ENCODE data around the gene CBFB. TPM values are rescaled to one million over a fixed set of nuclear protein-coding genes. Genes with fewer than 3 reads are reported as not detected.

CBFB gene
- total and polyA plus RNA-seq, 9 of the 15 experiments (the other 6 are each of a cell fraction or from before 2014, with no cell fraction given), result 22.0 to 112 (median 66.5) TPM

DNA sequence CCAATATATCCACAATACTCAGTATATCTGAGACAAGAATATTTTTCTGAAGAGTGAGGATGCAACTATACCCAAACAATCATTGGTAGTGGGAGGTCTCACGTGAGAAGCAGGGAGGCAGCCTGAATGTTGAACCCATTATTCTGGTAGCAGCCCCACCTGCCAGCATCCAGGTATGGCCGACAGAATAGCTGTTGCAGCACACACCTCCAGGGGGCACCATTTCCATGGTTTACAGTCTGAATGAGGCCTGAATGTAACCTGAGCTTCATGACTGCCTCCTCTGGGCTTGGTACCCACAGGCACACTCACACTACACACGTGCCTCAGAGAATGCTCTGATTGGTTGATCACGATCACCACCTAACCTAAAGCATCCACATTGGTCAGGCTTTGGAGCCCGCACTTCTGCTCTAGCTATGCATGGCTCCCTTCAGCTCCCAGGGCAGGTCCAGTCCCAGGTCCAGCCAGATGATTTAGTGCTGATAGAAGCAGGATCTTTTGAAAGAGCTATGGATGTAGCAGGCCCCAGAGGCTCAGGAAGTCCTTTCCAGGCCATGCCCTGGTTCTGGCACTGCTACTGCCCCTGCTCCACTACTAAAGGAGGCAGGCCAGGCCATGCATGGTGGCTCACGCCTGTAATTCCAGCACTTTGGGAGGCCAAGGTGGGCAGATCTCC is 11.0 kb upstream of the CBFB start (continued):
- TF ChIP-seq, protein P1, sequence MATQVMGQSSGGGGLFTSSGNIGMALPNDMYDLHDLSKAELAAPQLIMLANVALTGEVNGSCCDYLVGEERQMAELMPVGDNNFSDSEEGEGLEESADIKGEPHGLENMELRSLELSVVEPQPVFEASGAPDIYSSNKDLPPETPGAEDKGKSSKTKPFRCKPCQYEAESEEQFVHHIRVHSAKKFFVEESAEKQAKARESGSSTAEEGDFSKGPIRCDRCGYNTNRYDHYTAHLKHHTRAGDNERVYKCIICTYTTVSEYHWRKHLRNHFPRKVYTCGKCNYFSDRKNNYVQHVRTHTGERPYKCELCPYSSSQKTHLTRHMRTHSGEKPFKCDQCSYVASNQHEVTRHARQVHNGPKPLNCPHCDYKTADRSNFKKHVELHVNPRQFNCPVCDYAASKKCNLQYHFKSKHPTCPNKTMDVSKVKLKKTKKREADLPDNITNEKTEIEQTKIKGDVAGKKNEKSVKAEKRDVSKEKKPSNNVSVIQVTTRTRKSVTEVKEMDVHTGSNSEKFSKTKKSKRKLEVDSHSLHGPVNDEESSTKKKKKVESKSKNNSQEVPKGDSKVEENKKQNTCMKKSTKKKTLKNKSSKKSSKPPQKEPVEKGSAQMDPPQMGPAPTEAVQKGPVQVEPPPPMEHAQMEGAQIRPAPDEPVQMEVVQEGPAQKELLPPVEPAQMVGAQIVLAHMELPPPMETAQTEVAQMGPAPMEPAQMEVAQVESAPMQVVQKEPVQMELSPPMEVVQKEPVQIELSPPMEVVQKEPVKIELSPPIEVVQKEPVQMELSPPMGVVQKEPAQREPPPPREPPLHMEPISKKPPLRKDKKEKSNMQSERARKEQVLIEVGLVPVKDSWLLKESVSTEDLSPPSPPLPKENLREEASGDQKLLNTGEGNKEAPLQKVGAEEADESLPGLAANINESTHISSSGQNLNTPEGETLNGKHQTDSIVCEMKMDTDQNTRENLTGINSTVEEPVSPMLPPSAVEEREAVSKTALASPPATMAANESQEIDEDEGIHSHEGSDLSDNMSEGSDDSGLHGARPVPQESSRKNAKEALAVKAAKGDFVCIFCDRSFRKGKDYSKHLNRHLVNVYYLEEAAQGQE (IDR thresholded peaks at IDR 0.05; ENCODE audit: borderline replicate concordance), result peak; percentile 95
- TF ChIP-seq, protein P1 (CRISPR knock-in tag; IDR thresholded peaks at IDR 0.05; ENCODE audit: low read depth), result no peak
- no peak for TF ChIP-seq LARP7 (IDR thresholded peaks at IDR 0.05)
- no peak for TF ChIP-seq HNRNPLL (IDR thresholded peaks at IDR 0.05; ENCODE audit: low read depth, low read length, poor library complexity, severe bottlenecking)
- no peak for TF ChIP-seq ZNF408 (CRISPR knock-in tag; IDR thresholded peaks at IDR 0.05; ENCODE audit: low read depth)
- TF ChIP-seq FOXK1 (CRISPR knock-in tag; IDR thresholded peaks at IDR 0.05; ENCODE audit: borderline replicate concordance), result no peak
- TF ChIP-seq, protein P2, sequence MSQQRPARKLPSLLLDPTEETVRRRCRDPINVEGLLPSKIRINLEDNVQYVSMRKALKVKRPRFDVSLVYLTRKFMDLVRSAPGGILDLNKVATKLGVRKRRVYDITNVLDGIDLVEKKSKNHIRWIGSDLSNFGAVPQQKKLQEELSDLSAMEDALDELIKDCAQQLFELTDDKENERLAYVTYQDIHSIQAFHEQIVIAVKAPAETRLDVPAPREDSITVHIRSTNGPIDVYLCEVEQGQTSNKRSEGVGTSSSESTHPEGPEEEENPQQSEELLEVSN (IDR thresholded peaks at IDR 0.05; ENCODE audit: borderline replicate concordance in 1 of 2, extremely low read depth in 1 of 2, insufficient read depth in 1 of 2, insufficient read length in 1 of 2, low read depth in 1 of 2, low read length in 1 of 2, poor library complexity in 1 of 2, severe bottlenecking in 1 of 2), result peak; percentile 40 to 56
- peak; percentile 60; the same call in 1 of the 2 replicates for TF ChIP-seq JUND (IDR thresholded peaks at IDR 0.05; ENCODE audit: borderline replicate concordance, low read depth, low read length)
- no peak; the same call in 2 of the 3 replicates for TF ChIP-seq JUND (tag; IDR thresholded peaks at IDR 0.05; ENCODE audit: borderline replicate concordance, low read depth, low read length)
- TF ChIP-seq FOXM1 (IDR thresholded peaks at IDR 0.05; ENCODE audit: low read depth), result no peak
- no peak for TF ChIP-seq FOXM1 (CRISPR knock-in tag; IDR thresholded peaks at IDR 0.05; ENCODE audit: low read depth)
- peak; percentile 81 for TF ChIP-seq CC2D1A (IDR thresholded peaks at IDR 0.05)
- TF ChIP-seq, protein P3, sequence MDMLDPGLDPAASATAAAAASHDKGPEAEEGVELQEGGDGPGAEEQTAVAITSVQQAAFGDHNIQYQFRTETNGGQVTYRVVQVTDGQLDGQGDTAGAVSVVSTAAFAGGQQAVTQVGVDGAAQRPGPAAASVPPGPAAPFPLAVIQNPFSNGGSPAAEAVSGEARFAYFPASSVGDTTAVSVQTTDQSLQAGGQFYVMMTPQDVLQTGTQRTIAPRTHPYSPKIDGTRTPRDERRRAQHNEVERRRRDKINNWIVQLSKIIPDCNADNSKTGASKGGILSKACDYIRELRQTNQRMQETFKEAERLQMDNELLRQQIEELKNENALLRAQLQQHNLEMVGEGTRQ (CRISPR knock-in tag; IDR thresholded peaks at IDR 0.05), result peak; percentile 85
- TF ChIP-seq, protein P4, sequence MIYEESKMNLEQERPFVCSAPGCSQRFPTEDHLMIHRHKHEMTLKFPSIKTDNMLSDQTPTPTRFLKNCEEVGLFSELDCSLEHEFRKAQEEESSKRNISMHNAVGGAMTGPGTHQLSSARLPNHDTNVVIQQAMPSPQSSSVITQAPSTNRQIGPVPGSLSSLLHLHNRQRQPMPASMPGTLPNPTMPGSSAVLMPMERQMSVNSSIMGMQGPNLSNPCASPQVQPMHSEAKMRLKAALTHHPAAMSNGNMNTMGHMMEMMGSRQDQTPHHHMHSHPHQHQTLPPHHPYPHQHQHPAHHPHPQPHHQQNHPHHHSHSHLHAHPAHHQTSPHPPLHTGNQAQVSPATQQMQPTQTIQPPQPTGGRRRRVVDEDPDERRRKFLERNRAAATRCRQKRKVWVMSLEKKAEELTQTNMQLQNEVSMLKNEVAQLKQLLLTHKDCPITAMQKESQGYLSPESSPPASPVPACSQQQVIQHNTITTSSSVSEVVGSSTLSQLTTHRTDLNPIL (CRISPR knock-in tag; IDR thresholded peaks at IDR 0.05), result no peak
- no peak for TF ChIP-seq ZC3H4 (CRISPR knock-in tag; IDR thresholded peaks at IDR 0.05; ENCODE audit: borderline replicate concordance)
